GM21529 (cell line): ENCODE measurements around the gene CLDN6.

ENCODE experiments used
- ATAC-seq: cut with Tn5 transposase; IDR thresholded peaks from one replicate; pipeline ENCODE4 v1.9.1; 2021; ENCODE audit not compliant: unreplicated experiment

Gene CLDN6

DNA sequence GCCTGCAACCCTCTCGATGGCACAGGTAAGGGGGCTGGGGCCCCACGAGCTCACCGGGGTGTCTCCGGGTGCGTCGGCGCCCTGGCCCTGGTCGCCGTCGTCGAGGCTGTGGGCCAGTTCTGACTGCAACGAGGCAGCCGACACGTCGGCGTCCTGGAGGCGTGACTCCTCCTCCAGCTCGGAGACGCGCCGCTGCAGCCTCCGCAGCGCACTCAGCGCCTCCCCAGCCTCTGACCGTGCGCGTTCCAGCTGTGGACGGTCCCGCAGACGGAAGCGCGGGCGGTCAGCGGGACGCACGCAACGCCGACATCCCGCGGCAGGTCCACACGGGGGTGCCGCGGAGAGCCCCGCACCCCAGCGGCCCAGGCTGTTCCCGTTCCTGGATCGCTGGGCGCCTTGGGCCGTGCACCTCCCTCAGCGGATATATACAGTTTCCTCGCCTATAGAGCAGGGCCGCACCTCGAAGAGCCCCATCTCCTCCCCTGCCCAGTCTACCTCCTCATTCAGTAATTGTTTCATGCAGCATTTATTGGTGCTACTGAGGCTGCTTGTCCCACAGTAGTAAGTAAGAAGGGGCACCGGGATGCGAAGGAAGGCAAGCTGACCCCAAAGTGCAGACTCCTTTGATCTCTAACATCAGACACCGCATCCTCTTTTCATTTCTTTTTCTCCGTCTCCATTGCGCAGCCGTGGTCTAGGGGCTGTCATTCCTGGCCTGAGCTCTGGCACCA lies 11.7 kb upstream of the CLDN6 start:
- no peak for ATAC-seq

DNA sequence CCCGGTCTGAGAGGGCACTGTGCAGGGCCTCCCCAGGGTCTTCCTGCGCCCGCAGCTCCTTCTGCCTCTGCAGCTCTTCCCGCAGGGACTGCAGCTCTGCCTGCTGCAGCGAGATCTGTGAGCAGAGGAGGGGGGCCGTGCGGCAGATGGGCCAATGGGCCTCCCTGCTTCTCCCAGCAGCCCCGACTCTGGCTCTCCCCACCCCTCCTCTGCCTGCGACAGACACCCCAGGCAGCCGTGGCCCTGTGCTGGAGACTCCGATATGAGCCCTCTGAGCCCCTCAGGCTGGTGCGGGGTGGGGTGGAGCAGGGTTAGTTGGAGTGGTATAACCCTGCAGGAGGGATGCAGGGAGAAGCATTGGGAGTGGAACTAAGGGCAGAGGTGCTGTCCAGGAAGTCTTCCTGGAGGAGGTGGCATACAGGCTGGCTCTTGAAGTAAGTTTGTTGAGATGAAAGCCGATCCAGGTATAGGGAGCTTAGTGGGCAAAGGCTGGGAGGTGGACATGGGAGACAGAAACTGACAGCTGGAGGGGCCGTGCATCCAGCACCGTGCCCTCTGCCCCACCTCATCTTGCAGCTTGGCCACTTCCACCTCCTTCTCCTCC lies 10.8 kb upstream of the CLDN6 start:
- no peak for ATAC-seq

DNA sequence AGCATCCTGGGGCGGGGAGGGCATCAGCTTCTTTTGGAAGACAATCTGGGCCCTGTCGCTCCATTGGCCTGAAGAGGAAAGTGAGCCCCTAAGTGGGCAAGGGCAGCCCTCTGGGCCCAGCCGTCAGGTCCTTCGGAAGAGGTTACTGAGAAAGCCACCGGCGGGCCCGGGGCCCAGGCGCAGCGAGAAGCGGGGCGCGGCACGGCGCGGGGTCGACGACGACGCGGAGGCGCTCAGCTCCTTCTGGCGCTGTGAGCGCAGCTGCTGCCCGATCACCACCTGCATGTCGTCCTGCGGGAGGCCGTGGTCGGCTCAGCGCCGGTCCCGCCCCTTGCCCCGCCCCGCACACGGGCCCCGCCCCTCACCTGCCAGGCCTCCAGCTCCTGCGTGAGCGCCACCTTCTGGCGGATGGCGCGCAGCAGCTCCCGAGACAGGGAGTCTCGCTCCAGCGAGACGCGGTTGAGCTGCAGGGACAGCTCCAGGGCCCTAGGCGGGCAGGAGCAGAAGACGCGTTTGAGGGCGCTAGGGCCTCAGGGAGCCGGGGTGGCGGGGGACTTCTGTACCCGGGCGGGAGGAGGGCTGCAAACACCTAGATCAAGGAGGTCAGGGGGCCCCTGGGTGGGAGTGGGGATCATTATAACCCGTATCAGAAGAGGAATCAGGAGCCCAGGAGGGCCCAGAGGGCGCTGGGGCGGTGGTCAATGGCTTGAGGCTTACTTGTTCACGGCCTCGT lies 10.2 kb upstream of the CLDN6 start:
- no peak for ATAC-seq

DNA sequence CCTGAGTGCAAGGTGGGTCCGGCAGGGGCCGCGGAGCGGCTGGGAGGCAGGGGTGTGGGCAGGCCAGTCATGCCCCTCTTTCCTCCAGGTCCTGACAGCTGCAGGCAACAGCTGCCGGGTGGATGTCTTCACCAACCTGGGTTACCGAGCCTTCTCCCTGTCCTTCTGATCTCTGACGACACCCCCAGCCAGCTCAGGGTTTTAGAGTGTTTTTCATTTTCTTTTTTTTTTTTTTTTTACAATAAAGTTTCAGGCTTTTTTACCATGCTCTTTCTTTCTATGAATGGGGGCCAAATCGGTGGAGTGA lies 9.5 kb upstream of the CLDN6 start:
- no peak for ATAC-seq

DNA sequence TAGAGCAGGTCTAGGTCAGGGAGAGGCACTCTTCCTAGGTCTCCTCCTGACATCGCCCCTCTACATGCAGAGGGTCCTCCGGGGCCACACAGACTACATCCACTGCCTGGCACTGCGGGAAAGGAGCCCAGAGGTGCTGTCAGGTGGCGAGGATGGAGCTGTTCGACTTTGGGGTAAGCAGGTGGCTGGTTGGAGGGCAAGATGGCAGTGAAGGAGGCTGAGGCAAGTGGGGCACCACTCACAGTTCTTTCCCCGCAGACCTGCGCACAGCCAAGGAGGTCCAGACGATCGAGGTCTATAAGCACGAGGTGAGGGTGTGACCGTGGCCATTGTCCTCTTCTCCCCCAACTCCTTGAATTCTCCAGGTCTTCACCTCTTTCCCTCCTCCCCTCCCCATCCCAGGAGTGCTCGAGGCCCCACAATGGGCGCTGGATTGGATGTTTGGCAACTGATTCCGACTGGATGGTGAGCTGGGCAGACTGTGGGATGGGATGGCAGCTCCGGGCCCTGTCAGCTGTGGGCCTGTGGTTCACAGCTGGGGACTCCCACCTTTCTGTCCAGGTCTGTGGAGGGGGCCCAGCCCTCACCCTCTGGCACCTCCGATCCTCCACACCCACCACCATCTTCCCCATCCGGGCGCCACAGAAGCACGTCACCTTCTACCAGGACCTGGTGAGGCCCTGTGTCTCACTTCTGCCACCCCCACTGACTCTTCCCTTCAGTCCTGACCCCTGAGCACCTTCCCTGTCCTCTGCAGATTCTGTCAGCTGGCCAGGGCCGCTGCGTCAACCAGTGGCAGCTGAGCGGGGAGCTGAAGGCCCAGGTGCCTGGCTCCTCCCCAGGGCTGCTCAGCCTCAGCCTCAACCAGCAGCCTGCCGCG lies 8.9 kb upstream of the CLDN6 start:
- ATAC-seq, result no peak

DNA sequence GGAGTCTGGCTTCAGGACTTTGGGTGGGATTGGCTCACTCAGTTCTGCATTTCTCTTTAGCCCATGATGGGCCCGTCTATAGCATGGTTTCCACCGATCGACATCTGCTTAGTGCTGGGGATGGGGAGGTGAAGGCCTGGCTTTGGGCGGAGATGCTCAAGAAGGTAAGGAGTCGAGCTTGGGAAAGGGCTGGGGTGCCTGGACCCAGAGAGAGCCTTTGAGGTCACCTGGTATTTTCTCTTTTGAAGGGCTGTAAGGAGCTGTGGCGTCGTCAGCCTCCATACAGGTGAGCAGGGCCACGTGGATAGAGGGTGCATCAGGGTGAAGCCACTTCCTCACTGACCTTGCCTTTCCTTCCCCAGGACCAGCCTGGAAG lies 8.0 kb upstream of the CLDN6 start:
- ATAC-seq, result no peak

DNA sequence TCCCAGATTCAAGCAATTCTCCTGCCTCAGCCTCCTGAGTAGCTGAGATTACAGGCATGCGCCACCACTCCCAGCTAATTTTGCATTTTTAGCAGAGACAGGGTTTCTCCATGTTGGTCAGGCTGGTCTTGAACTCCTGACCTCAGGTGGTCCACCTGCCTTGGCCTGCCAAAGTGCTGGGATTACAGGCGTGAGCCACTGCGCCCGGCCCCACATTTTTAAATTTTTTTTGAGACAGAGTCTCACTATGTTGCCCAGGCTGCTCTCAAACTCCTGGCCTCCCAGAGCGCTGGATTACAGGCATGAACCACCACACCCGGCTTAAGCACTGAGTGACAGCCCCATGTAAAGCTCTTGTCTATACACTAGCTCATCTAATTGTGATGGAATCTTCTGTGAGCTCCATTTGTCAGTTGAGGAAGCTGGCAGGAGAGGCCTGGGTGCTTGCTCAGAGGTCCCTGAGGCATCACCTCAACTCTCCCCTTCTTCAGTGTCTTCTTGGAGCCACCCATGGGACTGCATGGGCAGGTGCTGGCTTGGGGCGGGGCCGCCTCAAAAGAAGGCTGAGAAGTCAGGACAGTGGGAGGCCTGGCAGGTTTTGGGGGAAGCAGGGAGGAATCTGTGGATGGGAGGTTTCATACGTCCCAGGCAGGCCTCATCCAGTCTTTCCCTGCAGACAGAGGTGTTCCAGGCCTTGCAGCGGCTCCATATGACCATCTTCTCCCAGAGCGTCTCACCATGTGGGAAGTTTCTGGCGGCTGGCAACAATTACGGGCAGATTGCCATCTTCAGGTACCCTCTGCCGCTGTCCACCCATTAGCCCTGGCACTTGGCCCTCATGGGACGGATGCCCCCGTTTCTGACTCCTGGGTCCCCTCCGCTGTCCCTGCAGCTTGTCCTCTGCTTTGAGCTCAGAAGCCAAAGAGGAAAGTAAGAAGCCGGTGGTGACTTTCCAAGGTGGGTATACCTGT lies 7.3 kb upstream of the CLDN6 start:
- no peak for ATAC-seq

DNA sequence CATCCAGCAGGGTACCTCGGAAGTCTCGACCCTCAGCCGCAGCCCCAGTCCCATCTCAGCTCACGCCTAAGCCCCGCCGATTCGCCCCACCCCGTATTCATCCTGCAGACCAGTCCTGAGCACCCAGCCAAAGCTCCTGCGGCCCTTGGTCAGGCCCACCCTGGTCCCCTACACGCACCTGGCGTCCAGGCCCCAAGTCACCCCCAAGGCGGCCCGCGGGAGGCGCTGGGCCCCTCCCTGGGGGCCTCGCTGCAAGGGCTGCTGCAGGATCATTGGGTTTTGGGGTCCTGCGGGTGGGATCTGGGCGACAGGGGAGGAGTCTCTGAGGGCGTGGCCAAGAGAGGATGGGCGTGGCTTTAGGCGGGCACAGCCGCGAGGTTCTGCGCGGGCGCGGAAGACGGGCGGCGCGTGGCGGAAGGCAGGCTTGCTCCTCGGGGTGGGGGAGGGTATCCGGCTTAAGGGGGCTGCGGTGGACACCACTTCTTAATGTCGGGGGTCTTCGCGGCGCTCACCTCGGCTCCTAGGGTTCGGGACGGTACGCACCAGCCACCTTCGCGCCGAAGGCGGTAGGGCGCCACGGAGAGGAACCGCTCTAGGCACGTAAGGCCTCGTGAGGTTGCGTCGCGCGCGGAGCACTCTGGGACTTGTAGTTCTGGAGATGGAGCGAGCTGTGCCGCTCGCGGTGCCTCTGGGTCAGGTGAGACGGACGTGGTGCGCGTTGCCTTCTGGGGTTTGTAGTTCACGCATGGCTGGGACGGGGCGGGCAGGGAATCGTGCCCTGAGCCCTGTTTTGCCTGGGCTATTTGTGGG lies 5.9 kb upstream of the CLDN6 start, which contains the start of the genes HCFC1R1 and THOC6:
TSS of gene HCFC1R1 (minus strand) at position 274 of the 810 bp plus-strand sequence. CDS start at position 273, 1 bp downstream.
TSS of gene THOC6 (plus strand) at position 367 of the 810 bp plus-strand sequence. CDS start at position 659, 292 bp downstream.
- ATAC-seq, result peak; percentile 60

DNA sequence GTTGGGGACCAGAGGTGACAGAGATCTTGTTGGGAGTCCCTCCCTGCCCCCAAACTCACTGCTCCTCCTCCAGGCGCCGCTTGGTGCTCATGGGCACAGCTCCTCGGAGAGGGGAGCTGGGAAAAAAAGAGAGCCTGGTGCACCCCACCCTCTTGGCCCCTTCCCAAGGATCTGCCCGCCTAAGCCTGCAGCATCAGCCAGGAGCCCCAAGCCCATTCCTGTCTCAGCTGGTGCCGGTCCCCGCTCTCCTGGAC lies 5.4 kb upstream of the CLDN6 start:
- ATAC-seq, result no peak

DNA sequence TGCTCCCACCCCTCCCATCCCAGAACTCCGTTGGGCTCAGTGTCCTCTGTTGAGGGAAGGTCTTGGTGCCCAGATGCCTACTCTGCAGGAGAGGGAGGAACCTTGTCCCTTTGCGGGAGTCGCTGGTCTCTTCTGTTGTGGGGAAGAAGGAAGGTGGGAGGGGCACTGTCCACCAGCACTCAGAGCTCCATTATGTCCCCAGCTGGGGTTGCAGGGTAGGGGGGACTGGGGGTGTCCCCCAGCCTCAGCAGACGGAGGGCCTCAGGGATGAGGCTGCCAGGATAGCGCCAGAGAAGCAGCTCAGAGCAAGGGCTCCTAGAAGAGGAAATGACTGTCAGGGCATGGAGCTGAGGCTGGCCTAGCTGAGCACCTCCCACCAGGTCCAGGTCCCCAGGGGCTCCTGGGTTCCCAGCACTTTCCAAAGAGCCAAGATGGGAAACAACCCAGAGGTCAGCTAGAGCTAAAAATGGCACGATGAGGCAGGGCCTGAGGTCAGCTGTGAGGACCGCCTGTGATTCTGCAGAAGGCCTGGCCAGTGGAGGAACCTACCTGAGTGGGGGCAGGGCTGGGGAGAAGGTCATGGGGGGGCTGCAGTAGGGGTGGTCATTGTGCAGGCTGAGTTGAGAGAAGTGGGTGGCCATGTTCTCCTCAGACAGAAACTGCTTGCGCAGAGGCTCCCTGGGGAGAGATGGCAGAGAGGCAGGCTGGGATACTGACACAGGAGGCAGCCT lies 4.9 kb upstream of the CLDN6 start:
- ATAC-seq, result no peak

DNA sequence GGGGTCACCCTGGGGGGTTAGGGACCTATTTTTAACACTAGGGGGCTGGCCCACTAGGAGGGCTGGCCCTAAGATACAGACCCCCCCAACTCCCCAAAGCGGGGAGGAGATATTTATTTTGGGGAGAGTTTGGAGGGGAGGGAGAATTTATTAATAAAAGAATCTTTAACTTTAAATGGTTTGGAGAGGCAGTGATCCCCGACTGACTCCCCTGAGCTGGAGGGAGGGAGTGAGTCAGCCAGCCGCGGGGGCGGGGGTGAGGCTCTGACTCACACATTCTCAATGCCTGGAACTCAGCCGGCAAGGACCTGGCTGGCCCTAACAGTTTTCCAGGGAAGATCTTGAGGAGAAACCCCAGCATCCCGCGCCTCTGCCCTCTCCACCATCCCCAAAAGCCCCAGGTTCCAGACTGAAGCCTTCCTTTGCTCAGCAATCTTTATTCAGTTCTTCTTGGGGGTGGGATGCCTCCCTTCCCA lies 4.3 kb upstream of the CLDN6 start:
- no peak for ATAC-seq

DNA sequence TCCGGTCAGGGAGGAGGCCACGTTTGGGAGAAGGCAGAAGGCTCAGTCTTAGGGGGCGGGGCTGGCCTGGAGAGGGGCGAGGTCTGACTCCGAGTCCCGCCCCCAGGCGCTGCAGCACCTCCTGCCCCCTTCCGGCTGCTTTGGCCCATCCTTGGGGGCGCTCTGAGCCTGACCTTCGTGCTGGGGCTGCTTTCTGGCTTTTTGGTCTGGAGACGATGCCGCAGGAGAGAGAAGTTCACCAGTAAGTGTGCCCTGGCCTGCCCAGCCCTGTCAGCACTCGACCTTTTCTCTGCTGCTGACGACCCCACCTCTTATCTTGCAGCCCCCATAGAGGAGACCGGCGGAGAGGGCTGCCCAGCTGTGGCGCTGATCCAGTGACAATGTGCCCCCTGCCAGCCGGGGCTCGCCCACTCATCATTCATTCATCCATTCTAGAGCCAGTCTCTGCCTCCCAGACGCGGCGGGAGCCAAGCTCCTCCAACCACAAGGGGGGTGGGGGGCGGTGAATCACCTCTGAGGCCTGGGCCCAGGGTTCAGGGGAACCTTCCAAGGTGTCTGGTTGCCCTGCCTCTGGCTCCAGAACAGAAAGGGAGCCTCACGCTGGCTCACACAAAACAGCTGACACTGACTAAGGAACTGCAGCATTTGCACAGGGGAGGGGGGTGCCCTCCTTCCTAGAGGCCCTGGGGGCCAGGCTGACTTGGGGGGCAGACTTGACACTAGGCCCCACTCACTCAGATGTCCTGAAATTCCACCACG lies 3.6 kb upstream of the CLDN6 start:
- ATAC-seq, result no peak

DNA sequence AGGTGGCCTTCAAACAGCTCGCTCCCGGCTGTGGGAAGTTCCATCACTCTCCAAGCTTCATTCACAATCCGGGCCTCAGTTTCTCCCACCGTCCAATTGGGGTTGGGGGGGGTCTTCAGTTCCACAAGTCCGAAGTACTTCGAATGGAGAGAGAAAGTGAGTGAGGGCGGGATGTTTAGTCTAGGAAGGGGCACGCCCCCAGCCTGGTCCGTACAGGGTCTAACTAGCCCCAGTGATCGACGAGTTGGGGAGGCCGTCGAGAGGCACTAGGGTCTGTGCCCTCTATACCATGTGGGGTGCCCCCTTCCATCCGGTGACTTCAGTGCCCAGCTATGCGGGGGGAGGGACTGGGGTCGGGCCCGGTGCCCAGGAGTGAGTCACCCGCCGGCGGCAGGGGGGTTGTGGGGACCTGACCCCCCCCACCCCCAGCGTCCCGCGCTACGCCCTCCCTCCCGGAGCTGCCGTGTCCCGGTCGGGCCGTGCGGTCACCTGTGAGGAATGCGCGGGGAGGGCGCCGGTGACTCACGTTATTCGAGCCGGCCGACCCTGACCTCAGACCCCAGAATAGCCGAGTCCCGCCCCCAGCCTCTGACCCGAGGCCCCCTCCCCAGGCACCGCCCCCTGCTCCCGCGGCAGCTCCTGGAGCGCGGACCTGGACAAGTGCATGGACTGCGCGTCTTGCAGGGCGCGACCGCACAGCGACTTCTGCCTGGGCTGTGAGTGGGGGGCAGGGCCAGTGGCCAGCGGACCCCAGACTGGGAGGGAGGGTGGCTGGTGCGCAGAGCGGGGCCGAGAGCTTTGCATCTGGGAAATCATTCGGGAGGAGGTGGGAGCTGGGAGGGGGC lies 2.8 kb upstream of the CLDN6 start:
- no peak for ATAC-seq

DNA sequence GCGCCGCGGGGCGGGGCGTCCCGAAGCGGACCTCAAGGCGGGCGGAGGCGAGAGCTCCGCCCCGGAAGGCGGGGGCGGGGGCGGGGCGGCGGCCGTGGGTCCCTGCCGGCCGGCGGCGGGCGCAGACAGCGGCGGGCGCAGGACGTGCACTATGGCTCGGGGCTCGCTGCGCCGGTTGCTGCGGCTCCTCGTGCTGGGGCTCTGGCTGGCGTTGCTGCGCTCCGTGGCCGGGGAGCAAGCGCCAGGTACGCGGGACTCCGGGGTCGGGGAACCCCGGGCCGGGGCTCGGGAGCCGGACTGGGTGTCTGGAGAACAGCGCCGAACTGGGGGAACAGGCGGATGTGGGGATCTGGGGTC lies 2.2 kb upstream of the CLDN6 start, which contains the start of gene TNFRSF12A:
TSS of gene TNFRSF12A (plus strand) at position 122 of the 357 bp plus-strand sequence. CDS start at position 152, 30 bp downstream.
- ATAC-seq, result no peak

DNA sequence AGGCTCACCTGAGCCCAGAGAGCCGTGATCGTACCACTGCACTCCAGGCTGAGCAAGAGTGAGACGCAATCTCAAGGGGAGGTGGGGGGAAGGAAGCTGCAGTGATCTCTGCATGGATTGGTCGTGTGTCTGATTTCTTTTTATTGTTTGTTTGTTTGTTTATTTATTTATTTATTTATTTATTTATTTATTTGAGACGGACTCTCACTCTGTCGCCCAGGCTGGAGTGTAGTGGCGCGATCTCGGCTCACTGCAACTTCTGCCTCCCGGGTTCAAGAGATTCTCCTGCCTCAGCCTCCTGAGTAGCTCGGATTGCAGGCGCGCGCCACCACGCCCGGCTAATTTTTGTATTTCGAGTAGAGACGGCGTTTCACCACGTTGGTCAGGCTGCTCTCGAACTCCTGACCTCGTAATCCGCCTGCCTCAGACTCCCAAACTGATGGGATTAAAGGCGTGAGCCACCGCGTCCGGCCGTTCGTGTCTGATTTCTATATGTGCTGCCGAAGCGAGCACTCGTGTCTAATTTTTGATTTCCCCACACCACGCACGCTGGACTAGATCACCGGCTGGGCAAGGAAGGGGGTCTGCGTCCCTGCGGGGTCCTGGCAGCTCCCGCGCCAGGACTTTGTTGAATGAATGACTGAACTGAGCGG lies 1.7 kb upstream of the CLDN6 start:
- ATAC-seq, result no peak

DNA sequence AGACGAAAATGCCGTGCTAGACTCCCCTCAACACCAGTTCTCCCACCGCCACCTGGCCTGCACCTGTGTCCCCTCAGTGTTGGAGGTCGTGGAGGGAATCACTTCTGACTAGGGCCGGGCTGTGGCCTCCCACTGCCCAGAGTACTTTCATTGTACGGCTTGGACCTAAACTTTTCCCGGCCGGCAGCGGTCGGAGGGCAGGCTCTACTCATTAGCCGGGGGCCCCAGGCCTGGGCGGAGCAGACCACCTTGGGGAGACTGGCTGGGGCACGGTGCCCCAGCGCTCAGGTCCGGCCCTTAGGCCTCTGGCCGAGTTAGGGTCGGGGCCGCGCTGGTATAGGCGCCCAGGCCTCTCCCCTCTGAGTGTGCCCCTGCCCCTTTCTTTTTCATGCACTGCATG lies 639 bp downstream of the CLDN6 start:
- ATAC-seq, result no peak
